Pancreas (tissue), 10 donors: ENCODE measurements around the gene SACM1L. TPM values are rescaled to one million over a fixed set of nuclear protein-coding genes. Genes with fewer than 3 reads are reported as not detected.

Source experiments
- ATAC-seq, 4 donors: fragments of 200-7000 bp; cut with Tn5 transposase; one replicate each; pipeline versions ENCODE4 v1.8.0 to v1.9.1; 2020; ENCODE audit warnings: mild to moderate bottlenecking in 4 of 4, moderate library complexity in 4 of 4
- DNase-seq, 6 donors: peaks; one replicate each; pipeline ENCODE4 v3.0.0-alpha.2; 2020
- FAIRE-seq: peaks from 2 replicates; lab custom pipeline; 2012; peaks lifted over from hg19 to GRCh38; lab: Jason Lieb, UNC
- H3K27ac ChIP-seq, 4 donors: fragments of 200-600 bp; sonication (generic); 1 replicate in 3 of 4; 2 replicates in 1 of 4; pipeline versions ENCODE4 v1.5.0 to v1.8.0; 2020
- H3K27me3 ChIP-seq, 4 donors: fragments of 200-600 bp; one replicate each; pipeline ENCODE4 v1.8.0; 2021
- H3K36me3 ChIP-seq, 3 donors: fragments of 200-600 bp; sonication (generic) in 1 of 3; one replicate each; pipeline versions ENCODE4 v1.5.0 to v1.8.0; 2020 to 2021
- H3K4me1 ChIP-seq, 3 donors: fragments of 200-600 bp; one replicate each; pipeline ENCODE4 v1.8.0; 2021
- H3K4me3 ChIP-seq, 4 donors: fragments of 200-600 bp; sonication (generic) in 2 of 4; one replicate each; pipeline versions ENCODE4 v1.5.0 to v1.8.0; 2020 to 2021
- H3K9me3 ChIP-seq, 4 donors: fragments of 200-600 bp; one replicate each; pipeline ENCODE4 v1.8.0; 2021
- CTCF ChIP-seq, 4 donors: fragments of 200-600 bp; sonication (generic) in 3 of 4; IDR thresholded peaks; one replicate each; pipeline versions ENCODE4 v1.5.0 to v1.8.0; 2021; ENCODE audit warnings: antibody characterized with exemption in 4 of 4
- WGBS, 2 donors: extraction: QIAGEN DNeasy Blood & Tissue Kit; methylation state at CpG; one replicate each; pipeline ENCODE4 v1.1.7; 2013; 5-methylcytosine and 5-hydroxymethylcytosine counted together
- intact Hi-C, 3 donors: fragments of 100-400 bp; cut with DNase I; formaldehyde crosslinking; loops; one replicate each; pipeline versions ENCODE4 v1.11.1 to v1.14.2; 2022
- polyA plus RNA-seq, 2 donors: library from polyadenylated mRNA; stranded (reverse); fragments of 200-250 nt; gene quantifications; one replicate each; pipeline ENCODE4 v1.2.3, GENCODE V29; 2013
- total RNA-seq, 6 donors: library from RNA; stranded (reverse); fragmentation: NEBNext Ultra II Directional in 4 of 6; extraction: Animal tissue kit (Norgen Biotek cat#: 25700) in 4 of 6; gene quantifications; one replicate each; pipeline versions ENCODE4 v1.2.1 to v1.2.4, GENCODE V29; 2021 to 2023
- donor health status: healthy with polysubstance abuse.
- donor health status: DM: no; HTN: no; CAD: no; lungs with moderate emphysema.
- donor health status: DM: no; HTN: no; CAD: no.
- donor health status: control.
- donor health status: control.
- donor health status: Bipolar disorder and iron deficiency.
- donor health status: DM: yes; HTN: yes; CAD: no.
- donor health status: DM: no; HTN: no; CAD: no.
- donor health status: DM: no; HTN: no; CAD: no.
- donor health status: DM: yes; HTN: yes; CAD: no.

The SACM1L gene
- total and polyA plus RNA-seq, 8 donors: 15.4 to 29.8 (median 18.7) TPM

- Histone ChIP-seq H3K27me3 (no peaks in the 10 kb centered on the region), H3K4me1 (no peaks in the 10 kb centered on the region), H3K4me3 (no peak overlapping the region), H3K27ac (no peak overlapping the region), H3K9me3 (no peaks in the 10 kb centered on the region), H3K36me3 (peaks cover 8 to 59% (median 22%) of the 10 kb centered on the region in 3 donors)
- ATAC-seq (no peak), FAIRE-seq (no peak), DNase-seq (no peak)
- intact Hi-C loops: no loop called here
- TF ChIP-seq CTCF (IDR thresholded peaks at IDR 0.05): no peak
- WGBS, 2 donors: 89 to 93% methylated on average over 2 of the region's 2 CpGs
Measured at GRCh38 chr3:45739991-45740390, 50.8 kb downstream of the SACM1L start.

GRCh38 chr3:45741247-45741646, 52.1 kb downstream of the SACM1L start:
- H3K4me3 ChIP-seq: no peak overlapping the region
- FAIRE-seq (no peak), DNase-seq (no peak), ATAC-seq (no peak)
- no peaks in the 10 kb centered on the region for H3K27me3 ChIP-seq
- no peak overlapping the region for H3K27ac ChIP-seq
- peaks cover 4 to 48% (median 22%) of the 10 kb centered on the region in 3 donors for H3K36me3 ChIP-seq
- TF ChIP-seq CTCF (IDR thresholded peaks at IDR 0.05): no peak
- no peaks in the 10 kb centered on the region for H3K4me1 ChIP-seq
- H3K9me3 ChIP-seq: no peaks in the 10 kb centered on the region
- intact Hi-C loops: no loop called here

- ATAC-seq (no peak), FAIRE-seq (no peak), DNase-seq (no peak)
- Histone ChIP-seq H3K27me3 (no peaks in the 10 kb centered on the region), H3K4me1 (no peaks in the 10 kb centered on the region), H3K4me3 (no peak overlapping the region), H3K27ac (no peak overlapping the region), H3K36me3 (peaks cover 4 to 49% (median 22%) of the 10 kb centered on the region in 3 donors), H3K9me3 (no peaks in the 10 kb centered on the region)
- WGBS, 2 donors: 82 to 92% methylated on average over 6 of the region's 6 CpGs
- no peak for TF ChIP-seq CTCF (IDR thresholded peaks at IDR 0.05)
- intact Hi-C loops: no loop called here
Measured at GRCh38 chr3:45741742-45742460, 52.7 kb downstream of the SACM1L start.

GRCh38 chr3:45742461-45743089, 53.4 kb downstream of the SACM1L start:
- H3K9me3 ChIP-seq: no peaks in the 10 kb centered on the region
- FAIRE-seq (no peak), DNase-seq (no peak), ATAC-seq (no peak)
- H3K27me3 ChIP-seq: no peaks in the 10 kb centered on the region
- H3K4me3 ChIP-seq: no peak overlapping the region
- peaks cover 4 to 46% (median 21%) of the 10 kb centered on the region in 3 donors for H3K36me3 ChIP-seq
- H3K4me1 ChIP-seq: no peaks in the 10 kb centered on the region
- no peak for TF ChIP-seq CTCF (IDR thresholded peaks at IDR 0.05)
- no peak overlapping the region for H3K27ac ChIP-seq
- WGBS, 2 donors: 86 to 87% methylated on average over 4 of the region's 4 CpGs
- intact Hi-C loops: no loop called here
